Endodermal cell (in vitro differentiated cells): ENCODE results near the gene DNAJC9. TPM values are rescaled to one million over a fixed set of nuclear protein-coding genes. Genes with fewer than 3 reads are reported as not detected.
"Not testable (repeated sequence)": the region's sequence is repeated elsewhere in the genome, so short reads cannot be mapped to it uniquely, and the experiment has no call there.

Experiments used
- DNase-seq: peaks from one replicate; pipeline ENCODE4 v3.0.0-alpha.2; 2017
- H3K27ac ChIP-seq: 2 replicates; pipeline ENCODE4 v1.5.1; 2013; ENCODE audit warnings: mild to moderate bottlenecking, low read depth, low read length, moderate library complexity
- H3K27me3 ChIP-seq: 2 replicates; pipeline ENCODE4 v1.6.1; 2013; ENCODE audit warnings: mild to moderate bottlenecking, low read length, moderate library complexity; ENCODE audit not compliant: insufficient read depth, control insufficient read depth, poor library complexity, severe bottlenecking
- H3K36me3 ChIP-seq: 2 replicates; pipeline ENCODE4 v1.7.0; 2013; ENCODE audit warnings: mild to moderate bottlenecking, low read length, moderate library complexity; ENCODE audit not compliant: control insufficient read depth, insufficient read depth
- H3K4me1 ChIP-seq: one replicate; pipeline ENCODE4 v1.7.0; 2013; ENCODE audit warnings: low read length; ENCODE audit not compliant: control insufficient read depth, insufficient read depth
- H3K4me3 ChIP-seq: 2 replicates; pipeline ENCODE4 v1.5.1; 2013; ENCODE audit warnings: mild to moderate bottlenecking, low read length, moderate library complexity
- H3K9ac ChIP-seq: 2 replicates; pipeline ENCODE4 v1.6.1; 2013; ENCODE audit warnings: mild to moderate bottlenecking, low read length, moderate library complexity; ENCODE audit not compliant: poor library complexity, severe bottlenecking; ENCODE audit errors: extremely low read depth
- H3K9me3 ChIP-seq: 2 replicates; pipeline ENCODE4 v1.6.1; 2013; ENCODE audit warnings: mild to moderate bottlenecking, low read length, moderate library complexity; ENCODE audit not compliant: control insufficient read depth
- H3K27ac Mint-ChIP-seq: 2 replicates; pipeline ENCODE4 v1.8.0; 2020; ENCODE audit warnings: mixed read lengths
- H3K27me3 Mint-ChIP-seq: 2 replicates; pipeline ENCODE4 v1.8.0; 2021; ENCODE audit warnings: mild to moderate bottlenecking, mixed read lengths; ENCODE audit not compliant: insufficient read depth
- H3K36me3 Mint-ChIP-seq: 2 replicates; pipeline ENCODE4 v1.8.0; 2020; ENCODE audit warnings: low read depth, mixed read lengths
- H3K4me1 Mint-ChIP-seq: 2 replicates; pipeline ENCODE4 v1.8.0; 2020; ENCODE audit warnings: mixed read lengths
- H3K4me3 Mint-ChIP-seq: 2 replicates; pipeline ENCODE4 v1.8.0; 2020; ENCODE audit warnings: mild to moderate bottlenecking, moderate library complexity, mixed read lengths
- H3K9me3 Mint-ChIP-seq: 2 replicates; pipeline ENCODE4 v1.8.0; 2020; ENCODE audit warnings: mild to moderate bottlenecking, mixed read lengths
- WGBS, 2 experiments: methylation state at CpG; one replicate each; pipeline versions ENCODE4 v1.1.5 to v1.1.7; 2013; ENCODE audit warnings: missing lambda C conversion rate in 2 of 2, mixed read lengths in 1 of 2; ENCODE audit not compliant: insufficient coverage in 1 of 2, insufficient read length in 1 of 2; 5-methylcytosine and 5-hydroxymethylcytosine counted together
- total RNA-seq, 2 donors: library from RNA; stranded (reverse); fragmentation: NEBNext Ultra II Directional in 1 of 2; extraction: Animal tissue kit (Norgen Biotek cat#: 25700) in 1 of 2; gene quantifications; 2 replicates in 1 of 2; 3 replicates in 1 of 2; pipeline ENCODE4 v1.2.1, GENCODE V29; 2021
- TF ChIP-seq, protein P1 (sequence below): fragments of 200-600 bp; sonication (generic); conservative IDR thresholded peaks from 2 replicates; pipeline ENCODE4 v1.5.0; 2021; ENCODE audit warnings: antibody characterized with exemption, mild to moderate bottlenecking

The DNAJC9 gene
- total RNA-seq, 2 donors from 2014 or later, result 33.3 to 37.1 TPM

DNA sequence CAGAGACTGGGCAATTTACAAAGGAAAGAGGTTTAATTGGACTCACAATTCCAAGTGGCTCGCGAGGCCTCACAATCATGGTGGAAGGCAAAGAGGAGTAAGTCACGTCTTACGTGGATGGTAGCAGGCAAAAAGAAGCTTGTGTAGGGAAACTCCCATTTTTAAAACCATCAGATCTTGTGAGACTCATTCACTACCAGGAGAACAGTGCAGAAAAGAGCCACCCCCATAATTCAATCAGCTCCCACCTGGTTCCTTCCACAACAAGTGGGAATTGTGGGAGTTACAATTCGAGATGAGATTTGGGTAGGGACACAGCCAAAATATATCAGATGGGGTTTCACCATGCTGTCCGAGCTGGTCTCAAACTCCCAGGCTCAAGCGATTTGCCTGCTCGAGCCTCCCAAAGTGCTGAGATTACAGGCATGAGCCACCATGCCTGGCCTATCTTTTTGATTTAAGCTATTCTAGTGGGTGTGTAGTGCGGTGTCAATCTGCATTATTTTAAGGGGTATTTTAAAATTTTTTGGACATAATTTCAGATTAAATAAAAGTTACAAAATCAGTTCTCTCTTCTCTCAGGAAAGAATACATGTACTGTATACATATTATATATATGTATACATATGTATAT is 14.4 kb upstream of the DNAJC9 start:
- no peak overlapping the region for H3K27ac Mint-ChIP-seq
- no peaks in the 10 kb centered on the region for H3K27me3 Mint-ChIP-seq
- no peak for DNase-seq
- TF ChIP-seq, protein P1, sequence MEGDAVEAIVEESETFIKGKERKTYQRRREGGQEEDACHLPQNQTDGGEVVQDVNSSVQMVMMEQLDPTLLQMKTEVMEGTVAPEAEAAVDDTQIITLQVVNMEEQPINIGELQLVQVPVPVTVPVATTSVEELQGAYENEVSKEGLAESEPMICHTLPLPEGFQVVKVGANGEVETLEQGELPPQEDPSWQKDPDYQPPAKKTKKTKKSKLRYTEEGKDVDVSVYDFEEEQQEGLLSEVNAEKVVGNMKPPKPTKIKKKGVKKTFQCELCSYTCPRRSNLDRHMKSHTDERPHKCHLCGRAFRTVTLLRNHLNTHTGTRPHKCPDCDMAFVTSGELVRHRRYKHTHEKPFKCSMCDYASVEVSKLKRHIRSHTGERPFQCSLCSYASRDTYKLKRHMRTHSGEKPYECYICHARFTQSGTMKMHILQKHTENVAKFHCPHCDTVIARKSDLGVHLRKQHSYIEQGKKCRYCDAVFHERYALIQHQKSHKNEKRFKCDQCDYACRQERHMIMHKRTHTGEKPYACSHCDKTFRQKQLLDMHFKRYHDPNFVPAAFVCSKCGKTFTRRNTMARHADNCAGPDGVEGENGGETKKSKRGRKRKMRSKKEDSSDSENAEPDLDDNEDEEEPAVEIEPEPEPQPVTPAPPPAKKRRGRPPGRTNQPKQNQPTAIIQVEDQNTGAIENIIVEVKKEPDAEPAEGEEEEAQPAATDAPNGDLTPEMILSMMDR, result no peak
- H3K4me1 ChIP-seq, result no peaks in the 10 kb centered on the region
- H3K27ac ChIP-seq, result no peak overlapping the region
- no peaks in the 10 kb centered on the region for H3K36me3 Mint-ChIP-seq
- no peaks in the 10 kb centered on the region for H3K36me3 ChIP-seq
- peaks cover 38% of the 10 kb centered on the region for H3K9me3 ChIP-seq
- H3K4me3 ChIP-seq, result no peak overlapping the region
- peaks cover 1% of the 10 kb centered on the region for H3K4me1 Mint-ChIP-seq
- H3K9ac ChIP-seq, result no peak overlapping the region
- peaks cover 39% of the 10 kb centered on the region for H3K9me3 Mint-ChIP-seq
- no peaks in the 10 kb centered on the region for H3K27me3 ChIP-seq
- WGBS, 2 experiments, result 92 to 93% methylated on average over 7 to 9 of the region's 9 CpGs
- no peak overlapping the region for H3K4me3 Mint-ChIP-seq

DNA sequence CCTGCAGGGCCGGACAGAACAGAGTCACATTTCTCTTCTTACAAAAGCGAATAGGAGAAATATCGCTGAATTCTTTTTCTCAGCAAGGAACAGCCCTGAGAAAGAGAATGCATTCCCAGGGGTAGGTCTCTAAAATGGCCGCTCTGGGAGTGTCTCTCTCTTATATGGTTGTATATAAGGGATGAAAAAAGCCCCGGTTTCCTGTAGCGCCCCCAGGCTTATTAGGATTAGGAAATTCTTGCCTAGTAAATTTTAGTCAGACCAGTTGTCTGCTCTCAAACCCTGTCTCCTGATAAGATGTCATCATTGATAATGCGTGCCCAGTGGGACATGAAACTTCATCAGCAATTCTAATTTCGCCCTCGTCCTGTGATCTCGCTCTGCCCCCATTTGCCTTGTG is 11.6 kb upstream of the DNAJC9 start:
- H3K36me3 Mint-ChIP-seq, H3K4me1 Mint-ChIP-seq, H3K27ac ChIP-seq, H3K9ac ChIP-seq, H3K27me3 Mint-ChIP-seq, H3K4me3 ChIP-seq, H3K36me3 ChIP-seq, DNase-seq, H3K4me1 ChIP-seq, H3K4me3 Mint-ChIP-seq, H3K27me3 ChIP-seq, H3K27ac Mint-ChIP-seq: not testable (repeated sequence)
- H3K9me3 ChIP-seq, result peaks cover 38% of the 10 kb centered on the region
- peaks cover 39% of the 10 kb centered on the region for H3K9me3 Mint-ChIP-seq
- WGBS, 2 experiments, result 92 to 95% methylated on average over 8 to 10 of the region's 10 CpGs

DNA sequence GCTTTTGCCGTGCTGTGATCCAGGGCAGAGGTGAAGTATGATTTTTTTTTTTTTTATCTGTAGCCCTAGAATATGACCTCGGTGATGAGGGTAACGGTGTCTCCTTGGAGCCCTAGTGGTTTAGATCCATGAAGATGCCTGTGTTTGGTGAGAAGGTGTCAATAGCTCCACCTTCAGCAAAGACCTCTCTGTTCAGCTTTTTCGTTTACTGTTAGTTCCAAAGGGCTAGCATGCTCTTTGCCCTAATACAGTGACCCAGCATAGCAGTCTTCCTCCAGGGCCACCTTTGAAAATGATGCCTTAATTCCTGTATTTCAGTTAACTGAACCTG is 6.1 kb upstream of the DNAJC9 start:
- Mint-ChIP-seq H3K4me1 (peaks cover 9% of the 10 kb centered on the region), H3K4me3 (peak overlapping the region; percentile 92), H3K9me3 (peaks cover 10% of the 10 kb centered on the region), H3K27ac (peak overlapping the region; percentile 99), H3K36me3 (peaks cover 15% of the 10 kb centered on the region), H3K27me3 (no peaks in the 10 kb centered on the region)
- peaks cover 10% of the 10 kb centered on the region for H3K9me3 ChIP-seq
- H3K27me3 ChIP-seq, result no peaks in the 10 kb centered on the region
- peaks cover 3% of the 10 kb centered on the region for H3K4me1 ChIP-seq
- H3K4me3 ChIP-seq, result peak overlapping the region; percentile 99
- peak overlapping the region; percentile 71 for H3K27ac ChIP-seq
- H3K9ac ChIP-seq, result peak overlapping the region; percentile 88
- H3K36me3 ChIP-seq, result peaks cover 25% of the 10 kb centered on the region
- TF ChIP-seq, protein P1, result peak; percentile 26
- 0 to 4% methylated on average over 3 to 4 of the region's 4 CpGs for WGBS, 2 experiments
- no peak for DNase-seq
